H1 (cell line): Measurements from ENCODE around the gene POPDC2. TPM values are rescaled to one million over a fixed set of nuclear protein-coding genes. Genes with fewer than 3 reads are reported as not detected.

Experiments used
- CTCF ChIA-PET: fragments of 300-600 bp; sonication (Branson Sonifier 250); formaldehyde crosslinking; loops from one replicate; lab custom pipeline; 2021; ENCODE audit not compliant: partially characterized antibody; lab: Charles Lee
- POLR2A ChIA-PET: fragments of 300-600 bp; sonication (Branson Sonifier 250); formaldehyde crosslinking; loops from one replicate; lab custom pipeline; 2021; ENCODE audit warnings: inconsistent platforms; ENCODE audit not compliant: partially characterized antibody; lab: Charles Lee
- DNase-seq, 2 experiments: peaks; one replicate each; pipeline versions ENCODE4 v3.0.0 to v3.0.0-alpha.2; 2010 to 2022; ENCODE audit warnings: low spot score in 2 of 2, low read depth in 1 of 2, mixed read lengths in 1 of 2
- FAIRE-seq: peaks from 2 replicates; lab custom pipeline; 2011; peaks lifted over from hg19 to GRCh38; lab: Jason Lieb, UNC
- H2AFZ ChIP-seq: 2 replicates; pipeline ENCODE4 v1.8.1; 2012; ENCODE audit warnings: low read length, inconsistent platforms
- H2AK5ac ChIP-seq: 2 replicates; pipeline ENCODE4 v1.6.1; 2013; ENCODE audit warnings: low read depth, low read length
- H2BK120ac ChIP-seq: replicated peaks from 2 replicates; pipeline ENCODE3; 2013; ENCODE audit warnings: low read depth, low read length, inconsistent platforms
- H2BK12ac ChIP-seq: 2 replicates; pipeline ENCODE4 v1.6.1; 2013; ENCODE audit warnings: low read depth, low read length
- H2BK15ac ChIP-seq: 2 replicates; pipeline ENCODE4 v1.6.1; 2013; ENCODE audit warnings: low read length
- H2BK20ac ChIP-seq: 2 replicates; pipeline ENCODE4 v1.6.1; 2013; ENCODE audit warnings: low read length
- H2BK5ac ChIP-seq: 2 replicates; pipeline ENCODE4 v1.6.1; 2013; ENCODE audit warnings: low read depth, low read length
- H3K14ac ChIP-seq: 2 replicates; pipeline ENCODE4 v1.6.1; 2013; ENCODE audit warnings: inconsistent platforms; ENCODE audit not compliant: insufficient read length
- H3K18ac ChIP-seq: 2 replicates; pipeline ENCODE4 v1.6.1; 2013; ENCODE audit warnings: low read length; ENCODE audit errors: extremely low read depth
- H3K23ac ChIP-seq: 2 replicates; pipeline ENCODE4 v1.6.1; 2013; ENCODE audit warnings: inconsistent platforms; ENCODE audit not compliant: insufficient read length
- H3K23me2 ChIP-seq: 2 replicates; pipeline ENCODE4 v1.6.1; 2013; ENCODE audit warnings: low read depth, low read length
- H3K27ac ChIP-seq: 2 replicates; pipeline ENCODE4 v1.6.1; 2011; ENCODE audit warnings: low read depth, low read length, inconsistent platforms
- H3K27me3 ChIP-seq, 4 experiments: replicated peaks in 1 of 4; 1 replicate in 1 of 4; 2 replicates in 3 of 4; pipeline versions ENCODE4 v1.6.1 to v1.8.1; 2011 to 2013; ENCODE audit warnings: low read length in 3 of 4, mild to moderate bottlenecking in 3 of 4, inconsistent platforms in 2 of 4, mixed read lengths in 2 of 4, moderate library complexity in 1 of 4; ENCODE audit not compliant: control insufficient read depth in 3 of 4, insufficient read depth in 3 of 4; ENCODE audit errors: extremely low read depth in 1 of 4
- H3K36me3 ChIP-seq, 4 experiments: 2 replicates each; pipeline versions ENCODE4 v1.6.1 to v1.8.1; 2011 to 2013; ENCODE audit warnings: mild to moderate bottlenecking in 4 of 4, low read length in 3 of 4, moderate library complexity in 2 of 4, control low read depth in 1 of 4, inconsistent platforms in 1 of 4; ENCODE audit not compliant: insufficient read depth in 4 of 4, control insufficient read depth in 2 of 4
- H3K4ac ChIP-seq: replicated peaks from 2 replicates; pipeline ENCODE3; 2013; ENCODE audit warnings: low read length, low read depth, mixed read lengths, inconsistent platforms; ENCODE audit not compliant: insufficient read length
- H3K4me1 ChIP-seq, 4 experiments: replicated peaks in 1 of 4; 1 replicate in 1 of 4; 2 replicates in 3 of 4; pipeline versions ENCODE4 v1.6.1 to v1.8.1; 2011 to 2013; ENCODE audit warnings: low read length in 3 of 4, inconsistent platforms in 2 of 4, mixed read lengths in 1 of 4; ENCODE audit not compliant: insufficient read depth in 4 of 4, control insufficient read depth in 3 of 4
- H3K4me2 ChIP-seq, 2 experiments: 2 replicates each; pipeline versions ENCODE4 v1.6.1 to v1.8.1; 2011 to 2013; ENCODE audit warnings: low read depth in 2 of 2, low read length in 2 of 2, control low read depth in 1 of 2, inconsistent platforms in 1 of 2, mild to moderate bottlenecking in 1 of 2; ENCODE audit not compliant: insufficient read depth in 1 of 2
- H3K4me3 ChIP-seq, 4 experiments: fragments of 200-600, 300-600 bp in 1 of 4; sonication (generic), shearing (Covaris generic), sonication (Bioruptor Twin) in 1 of 4; 2 replicates each; pipeline versions ENCODE4 v1.5.1 to v1.8.1; 2011 to 2016; ENCODE audit warnings: low read length in 4 of 4, low read depth in 3 of 4, control low read depth in 2 of 4, inconsistent platforms in 2 of 4, mild to moderate bottlenecking in 2 of 4, mixed read lengths in 1 of 4, moderate library complexity in 1 of 4; ENCODE audit not compliant: insufficient read depth in 2 of 4; ENCODE audit errors: extremely low read depth in 1 of 4
- H3K56ac ChIP-seq: replicated peaks from 2 replicates; pipeline ENCODE3; 2013; ENCODE audit warnings: low read depth, mild to moderate bottlenecking, mixed read lengths, low read length, inconsistent platforms; ENCODE audit not compliant: insufficient read length
- H3K79me1 ChIP-seq: 2 replicates; pipeline ENCODE4 v1.6.1; 2013; ENCODE audit warnings: low read depth, low read length, control low read depth
- H3K79me2 ChIP-seq, 2 experiments: 2 replicates each; pipeline versions ENCODE4 v1.6.1 to v1.8.1; 2012 to 2013; ENCODE audit warnings: low read length in 2 of 2, mild to moderate bottlenecking in 2 of 2, inconsistent platforms in 1 of 2; ENCODE audit not compliant: insufficient read depth in 2 of 2, control insufficient read depth in 1 of 2
- H3K9ac ChIP-seq, 4 experiments: replicated peaks in 1 of 4; 1 replicate in 1 of 4; 2 replicates in 3 of 4; pipeline versions ENCODE4 v1.6.1 to v1.8.1; 2011 to 2013; ENCODE audit warnings: low read depth in 3 of 4, low read length in 3 of 4, control low read depth in 2 of 4, mild to moderate bottlenecking in 2 of 4, moderate library complexity in 2 of 4, inconsistent platforms in 1 of 4; ENCODE audit errors: extremely low read depth in 1 of 4
- H3K9me3 ChIP-seq, 2 experiments: 2 replicates each; pipeline versions ENCODE4 v1.6.1 to v1.8.1; 2012 to 2013; ENCODE audit warnings: mild to moderate bottlenecking in 2 of 2, moderate library complexity in 2 of 2, control low read depth in 1 of 2, inconsistent platforms in 1 of 2, low read depth in 1 of 2, low read length in 1 of 2, mixed read lengths in 1 of 2; ENCODE audit not compliant: insufficient read depth in 2 of 2
- H4K20me1 ChIP-seq, 2 experiments: replicated peaks in 1 of 2; 2 replicates each; pipeline versions ENCODE3 to v1.8.1; 2011 to 2013; ENCODE audit warnings: inconsistent platforms in 2 of 2, low read length in 2 of 2, mild to moderate bottlenecking in 1 of 2; ENCODE audit not compliant: insufficient read depth in 2 of 2, control insufficient read depth in 1 of 2
- H4K5ac ChIP-seq: 2 replicates; pipeline ENCODE4 v1.6.1; 2013; ENCODE audit warnings: low read length, low read depth, mixed read lengths, inconsistent platforms; ENCODE audit not compliant: insufficient read length
- H4K8ac ChIP-seq: 2 replicates; pipeline ENCODE4 v1.8.0; 2013; ENCODE audit warnings: mild to moderate bottlenecking, moderate library complexity, low read length, inconsistent platforms; ENCODE audit not compliant: insufficient read depth; ENCODE audit errors: extremely low read depth
- H4K91ac ChIP-seq: replicated peaks from 2 replicates; pipeline ENCODE3; 2013; ENCODE audit warnings: low read length, mixed read lengths, inconsistent platforms; ENCODE audit not compliant: insufficient read length
- CHD1 ChIP-seq: IDR thresholded peaks from 2 replicates; pipeline ENCODE4 v1.6.1; 2012; ENCODE audit warnings: low read depth, low read length, improper control_type of control experiment
- EP300 ChIP-seq, 2 experiments: IDR thresholded peaks; 1 replicate in 1 of 2; 2 replicates in 1 of 2; pipeline ENCODE4 v1.6.1; 2011 to 2012; ENCODE audit warnings: low read depth in 2 of 2, low read length in 2 of 2, mild to moderate bottlenecking in 2 of 2, borderline replicate concordance in 1 of 2, inconsistent platforms in 1 of 2, moderate library complexity in 1 of 2
- GABPA ChIP-seq: IDR thresholded peaks from 2 replicates; pipeline ENCODE4 v1.6.1; 2011; ENCODE audit warnings: mild to moderate bottlenecking, low read length, moderate library complexity, borderline replicate concordance; ENCODE audit not compliant: insufficient read depth
- HDAC6 ChIP-seq: IDR thresholded peaks from one replicate; pipeline ENCODE4 v1.7.1; 2012; ENCODE audit warnings: low read depth, mild to moderate bottlenecking, inconsistent platforms, low read length, moderate library complexity
- JUND ChIP-seq: IDR thresholded peaks from 2 replicates; pipeline ENCODE4 v1.6.1; 2011; ENCODE audit warnings: mild to moderate bottlenecking, improper control_type of control experiment, low read length
- NRF1 ChIP-seq: IDR thresholded peaks from 2 replicates; pipeline ENCODE4 v1.6.1; 2011; ENCODE audit warnings: mild to moderate bottlenecking, low read depth, low read length, improper control_type of control experiment
- POLR2A ChIP-seq, 2 experiments: IDR thresholded peaks; 1 replicate in 1 of 2; 2 replicates in 1 of 2; pipeline ENCODE4 v1.6.1; 2011; ENCODE audit warnings: low read depth in 2 of 2, low read length in 2 of 2, mild to moderate bottlenecking in 2 of 2; ENCODE audit errors: control extremely low read depth in 1 of 2
- POU5F1 ChIP-seq: IDR thresholded peaks from 2 replicates; pipeline ENCODE4 v1.6.1; 2011; ENCODE audit warnings: low read depth, mild to moderate bottlenecking, low read length, moderate library complexity
- RFX5 ChIP-seq: IDR thresholded peaks from 2 replicates; pipeline ENCODE4 v1.6.1; 2011; ENCODE audit warnings: low read depth, low read length, improper control_type of control experiment, borderline replicate concordance
- SIRT6 ChIP-seq: IDR thresholded peaks from one replicate; pipeline ENCODE4 v1.7.1; 2012; ENCODE audit warnings: low read length, inconsistent platforms
- USF2 ChIP-seq: IDR thresholded peaks from 2 replicates; pipeline ENCODE4 v1.6.1; 2011; ENCODE audit warnings: low read length, improper control_type of control experiment
- YY1 ChIP-seq: IDR thresholded peaks from 2 replicates; pipeline ENCODE4 v1.6.1; 2011; ENCODE audit warnings: low read depth, mild to moderate bottlenecking, low read length
- WGBS, 2 experiments: shearing (Covaris generic) in 1 of 2; methylation state at CpG; one replicate each; pipeline versions ENCODE4 v1.1.6 to v1.1.7; 2013 to 2015; ENCODE audit warnings: low lambda C conversion rate in 2 of 2, mixed read lengths in 2 of 2, inconsistent platforms in 1 of 2, low coverage in 1 of 2, missing lambda C conversion rate in 1 of 2; ENCODE audit not compliant: insufficient replicate concordance in 2 of 2, insufficient coverage in 1 of 2, insufficient read length in 1 of 2; ENCODE audit errors: extremely low coverage in 1 of 2, missing lambda C conversion rate in 1 of 2; 5-methylcytosine and 5-hydroxymethylcytosine counted together
- polyA plus RNA-seq, 7 experiments: library from polyadenylated mRNA; depleted of rRNA in 3 of 7; stranded (reverse) in 5 of 7; unstranded in 2 of 7; fragments of >200 nt in 5 of 7; fragments of 200-250 nt in 2 of 7; gene quantifications; 1 replicate in 5 of 7; 2 replicates in 1 of 7; 4 replicates in 1 of 7; pipeline versions ENCODE4 v1.2.1 to v1.2.3, GENCODE V29; 2011 to 2013; ENCODE audit warnings: missing spikeins in 2 of 7, mixed read lengths in 2 of 7
- total RNA-seq: library from RNA; stranded (reverse); fragmentation: NEBNext Ultra II Directional; extraction: Animal tissue kit (Norgen Biotek cat#: 25700); gene quantifications from 2 replicates; pipeline ENCODE4 v1.2.1, GENCODE V29; 2021
- TF ChIP-seq, protein P1 (sequence below): IDR thresholded peaks from 2 replicates; pipeline ENCODE4 v1.6.1; 2012; ENCODE audit warnings: low read length, inconsistent platforms

POPDC2 gene
- total and polyA plus RNA-seq, 2 of the 8 experiments (the other 6 are each of a cell fraction or from before 2014, with no cell fraction given), result 0.65 to 1.1 TPM

DNA sequence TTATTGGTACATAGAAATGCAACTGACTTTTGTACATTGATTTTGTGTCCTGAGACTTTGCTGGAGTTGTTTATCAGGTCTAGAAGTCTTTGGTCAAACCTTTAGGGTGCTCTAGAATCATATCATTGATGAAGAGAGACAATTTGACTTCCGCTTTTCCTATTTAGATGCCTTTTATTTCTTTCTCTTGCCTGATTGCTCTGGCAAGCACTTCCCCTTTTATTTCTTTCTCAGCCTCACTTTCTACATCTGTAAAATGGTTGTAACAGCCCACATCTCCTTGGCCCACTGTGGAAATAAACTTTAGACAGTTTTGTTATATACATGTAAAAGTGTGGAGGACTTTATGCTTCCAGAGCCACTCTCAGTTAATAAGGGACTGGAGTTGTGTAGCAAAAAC lies 48.7 kb downstream of the POPDC2 start:
- Histone ChIP-seq H3K18ac (no peak overlapping the region), H3K9ac (no peak overlapping the region), H2BK15ac (no peak overlapping the region), H2AFZ (no peak overlapping the region), H3K23ac (no peak overlapping the region), H2BK12ac (no peak overlapping the region), H3K14ac (no peak overlapping the region), H3K4me2 (no peak overlapping the region), H2BK5ac (no peak overlapping the region), H3K27me3 (no peaks in the 10 kb centered on the region), H3K9me3 (no peaks in the 10 kb centered on the region), H3K27ac (no peak overlapping the region), H2AK5ac (no peak overlapping the region), H2BK120ac (no peak overlapping the region), H4K91ac (no peak overlapping the region), H3K4ac (no peak overlapping the region), H4K20me1 (no peaks in the 10 kb centered on the region), H4K5ac (no peak overlapping the region), H3K36me3 (no peaks in the 10 kb centered on the region), H3K56ac (no peak overlapping the region), H2BK20ac (no peak overlapping the region), H3K4me1 (no peaks in the 10 kb centered on the region; a peak in 1 of 7 replicates), H3K4me3 (no peak overlapping the region), H4K8ac (no peak overlapping the region), H3K79me1 (no peaks in the 10 kb centered on the region), H3K79me2 (no peaks in the 10 kb centered on the region), H3K23me2 (no peaks in the 10 kb centered on the region)
- 82% methylated on average over 1 of the region's 1 CpG; no CpG with 5 or more reads in 1 of the 2 experiments for WGBS, 2 experiments
- ChIA-PET POLR2A (no interaction called here), CTCF (interaction anchor here (0.6 to 1.1 kb wide), 2 partner anchors 70 to 79 kb away, joined by 3 to 4 read pairs; no protein-coding TSS in a partner anchor)
- FAIRE-seq (no peak), DNase-seq (no peak)
- TF ChIP-seq USF2 (no peak), HDAC6 (no peak), GABPA (no peak), RFX5 (no peak), POLR2A (IDR thresholded peaks at IDR 0.05; ENCODE audit: control extremely low read depth in 1 of 2, low read depth in 2 of 2, low read length in 2 of 2) (no peak), NRF1 (no peak), POU5F1 (no peak), CHD1 (no peak), JUND (no peak), YY1 (no peak), SIRT6 (no peak), EP300 (IDR thresholded peaks at IDR 0.05; ENCODE audit: borderline replicate concordance in 1 of 2, low read depth in 2 of 2, low read length in 2 of 2) (no peak)
- TF ChIP-seq, protein P1, sequence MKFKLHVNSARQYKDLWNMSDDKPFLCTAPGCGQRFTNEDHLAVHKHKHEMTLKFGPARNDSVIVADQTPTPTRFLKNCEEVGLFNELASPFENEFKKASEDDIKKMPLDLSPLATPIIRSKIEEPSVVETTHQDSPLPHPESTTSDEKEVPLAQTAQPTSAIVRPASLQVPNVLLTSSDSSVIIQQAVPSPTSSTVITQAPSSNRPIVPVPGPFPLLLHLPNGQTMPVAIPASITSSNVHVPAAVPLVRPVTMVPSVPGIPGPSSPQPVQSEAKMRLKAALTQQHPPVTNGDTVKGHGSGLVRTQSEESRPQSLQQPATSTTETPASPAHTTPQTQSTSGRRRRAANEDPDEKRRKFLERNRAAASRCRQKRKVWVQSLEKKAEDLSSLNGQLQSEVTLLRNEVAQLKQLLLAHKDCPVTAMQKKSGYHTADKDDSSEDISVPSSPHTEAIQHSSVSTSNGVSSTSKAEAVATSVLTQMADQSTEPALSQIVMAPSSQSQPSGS, result no peak
